Measurements from ENCODE around the gene PLAGL1. TPM values are rescaled to one million over a fixed set of nuclear protein-coding genes. Genes with fewer than 3 reads are reported as not detected.
A peak's percentile ranks its signal among the peaks of the same experiment; 100 is the strongest.
"Not testable (repeated sequence)": the region's sequence is repeated elsewhere in the genome, so short reads cannot be mapped to it uniquely, and the experiment has no call there.

Gene PLAGL1
- total RNA-seq, 1 donor from 2014 or later = 44.7 TPM

DNA sequence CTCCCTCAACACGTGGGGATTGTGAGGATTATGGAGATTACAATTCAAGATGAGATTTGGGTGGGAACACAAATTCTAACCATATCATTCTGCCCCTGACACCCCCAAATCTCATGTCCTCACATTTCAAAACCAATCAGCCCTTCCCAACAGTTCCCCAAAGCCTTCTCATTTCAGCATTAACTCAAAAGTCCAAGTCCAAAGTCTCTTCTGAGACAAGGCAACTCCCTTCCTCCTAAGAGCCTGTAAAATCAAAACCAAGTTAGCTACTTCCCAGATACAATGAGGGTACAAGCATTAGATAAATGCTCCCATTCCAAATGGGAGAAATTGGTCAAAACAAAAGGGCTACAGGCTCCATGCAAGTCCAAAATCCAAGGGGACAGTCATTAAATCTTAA lies 39.6 kb upstream of the PLAGL1 start:
- intact Hi-C loops (cut with DNase I) = no loop called here
- Histone ChIP-seq H3K4me3 (no peak overlapping the region), H3K27ac (no peak overlapping the region), H3K9me3 (no peaks in the 10 kb centered on the region), H3K27me3 (ENCODE audit: low read depth) (no peaks in the 10 kb centered on the region), H3K36me3 (no peaks in the 10 kb centered on the region), H3K4me1 (no peaks in the 10 kb centered on the region)
- ATAC-seq (no peak), DNase-seq (no peak)
- TF ChIP-seq, protein P1, sequence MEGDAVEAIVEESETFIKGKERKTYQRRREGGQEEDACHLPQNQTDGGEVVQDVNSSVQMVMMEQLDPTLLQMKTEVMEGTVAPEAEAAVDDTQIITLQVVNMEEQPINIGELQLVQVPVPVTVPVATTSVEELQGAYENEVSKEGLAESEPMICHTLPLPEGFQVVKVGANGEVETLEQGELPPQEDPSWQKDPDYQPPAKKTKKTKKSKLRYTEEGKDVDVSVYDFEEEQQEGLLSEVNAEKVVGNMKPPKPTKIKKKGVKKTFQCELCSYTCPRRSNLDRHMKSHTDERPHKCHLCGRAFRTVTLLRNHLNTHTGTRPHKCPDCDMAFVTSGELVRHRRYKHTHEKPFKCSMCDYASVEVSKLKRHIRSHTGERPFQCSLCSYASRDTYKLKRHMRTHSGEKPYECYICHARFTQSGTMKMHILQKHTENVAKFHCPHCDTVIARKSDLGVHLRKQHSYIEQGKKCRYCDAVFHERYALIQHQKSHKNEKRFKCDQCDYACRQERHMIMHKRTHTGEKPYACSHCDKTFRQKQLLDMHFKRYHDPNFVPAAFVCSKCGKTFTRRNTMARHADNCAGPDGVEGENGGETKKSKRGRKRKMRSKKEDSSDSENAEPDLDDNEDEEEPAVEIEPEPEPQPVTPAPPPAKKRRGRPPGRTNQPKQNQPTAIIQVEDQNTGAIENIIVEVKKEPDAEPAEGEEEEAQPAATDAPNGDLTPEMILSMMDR (IDR thresholded peaks at IDR 0.05) = no peak

DNA sequence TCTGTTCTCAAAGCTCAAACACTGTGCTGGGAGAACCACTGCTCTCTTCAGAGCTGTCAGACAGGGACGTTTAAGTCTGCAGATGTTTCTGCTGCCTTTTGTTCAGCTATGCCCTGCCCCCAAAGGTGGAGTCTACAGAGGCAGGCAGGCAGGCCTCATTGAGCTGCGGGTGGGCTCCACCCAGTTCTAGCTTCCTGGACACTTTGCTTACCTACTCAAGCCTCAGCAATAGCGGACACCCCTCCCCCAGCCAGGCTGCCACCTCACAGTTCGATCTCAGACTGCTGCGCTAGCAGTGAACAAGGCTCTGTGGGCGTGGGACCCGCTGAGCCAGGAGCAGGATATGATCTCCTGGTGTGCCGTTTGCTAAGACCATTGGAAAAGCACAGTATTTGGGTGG lies 38.6 kb upstream of the PLAGL1 start:
- H3K27ac ChIP-seq; DNase-seq; H3K4me1 ChIP-seq; H3K4me3 ChIP-seq; H3K36me3 ChIP-seq; intact Hi-C loops (cut with DNase I); H3K9me3 ChIP-seq; H3K27me3 ChIP-seq (ENCODE audit: low read depth); ATAC-seq: not testable (repeated sequence)

DNA sequence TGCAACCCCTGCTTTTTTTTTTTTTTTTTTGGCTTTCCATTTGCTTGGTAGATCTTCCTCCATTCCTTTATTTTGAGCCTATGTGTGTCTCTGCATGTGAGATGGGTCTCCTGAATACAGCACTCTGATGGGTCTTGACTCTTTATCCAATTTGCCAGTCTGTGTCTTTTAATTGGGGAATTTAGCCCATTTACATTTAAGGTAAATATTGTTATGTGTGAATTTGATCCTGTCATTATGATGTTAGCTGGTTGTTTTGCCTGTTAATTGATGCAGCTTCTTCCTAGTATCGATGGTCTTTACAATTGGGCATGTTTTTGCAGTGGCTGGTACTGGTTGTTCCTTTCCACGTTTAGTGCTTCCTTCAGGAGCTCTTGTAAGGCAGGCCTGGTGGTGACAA lies 36.9 kb upstream of the PLAGL1 start:
- intact Hi-C loops (cut with DNase I); H3K27me3 ChIP-seq (ENCODE audit: low read depth); H3K36me3 ChIP-seq; DNase-seq; ATAC-seq; H3K9me3 ChIP-seq; H3K4me1 ChIP-seq; H3K27ac ChIP-seq; H3K4me3 ChIP-seq: not testable (repeated sequence)

DNA sequence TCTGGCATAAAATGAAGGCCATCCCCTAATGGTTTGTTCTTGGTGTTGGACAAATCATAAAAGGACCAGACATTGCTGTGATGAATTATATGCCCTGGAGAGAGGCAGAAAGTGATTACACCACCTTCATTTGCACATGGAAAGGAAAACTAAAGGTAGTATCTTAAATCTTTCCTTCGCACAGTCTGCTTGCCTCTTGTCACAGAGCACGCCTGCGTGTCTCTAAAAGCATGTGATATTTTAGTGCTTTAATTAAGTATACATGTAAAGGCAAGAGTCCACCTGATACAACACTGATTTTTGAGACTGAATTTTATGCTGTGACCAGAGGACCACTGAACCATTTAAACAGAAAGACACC lies 28.8 kb upstream of the PLAGL1 start:
- H3K4me3 ChIP-seq = peak overlapping the region; percentile 49
- H3K9me3 ChIP-seq = no peaks in the 10 kb centered on the region
- H3K36me3 ChIP-seq = no peaks in the 10 kb centered on the region
- TF ChIP-seq, protein P1 (IDR thresholded peaks at IDR 0.05) = no peak
- intact Hi-C loops (cut with DNase I) = no loop called here
- peak in 1 of 2 donors; percentile 9 for ATAC-seq
- H3K4me1 ChIP-seq = peaks cover 14% of the 10 kb centered on the region
- no peaks in the 10 kb centered on the region for H3K27me3 ChIP-seq (ENCODE audit: low read depth)
- H3K27ac ChIP-seq = peak overlapping the region; percentile 78
- DNase-seq = no peak

DNA sequence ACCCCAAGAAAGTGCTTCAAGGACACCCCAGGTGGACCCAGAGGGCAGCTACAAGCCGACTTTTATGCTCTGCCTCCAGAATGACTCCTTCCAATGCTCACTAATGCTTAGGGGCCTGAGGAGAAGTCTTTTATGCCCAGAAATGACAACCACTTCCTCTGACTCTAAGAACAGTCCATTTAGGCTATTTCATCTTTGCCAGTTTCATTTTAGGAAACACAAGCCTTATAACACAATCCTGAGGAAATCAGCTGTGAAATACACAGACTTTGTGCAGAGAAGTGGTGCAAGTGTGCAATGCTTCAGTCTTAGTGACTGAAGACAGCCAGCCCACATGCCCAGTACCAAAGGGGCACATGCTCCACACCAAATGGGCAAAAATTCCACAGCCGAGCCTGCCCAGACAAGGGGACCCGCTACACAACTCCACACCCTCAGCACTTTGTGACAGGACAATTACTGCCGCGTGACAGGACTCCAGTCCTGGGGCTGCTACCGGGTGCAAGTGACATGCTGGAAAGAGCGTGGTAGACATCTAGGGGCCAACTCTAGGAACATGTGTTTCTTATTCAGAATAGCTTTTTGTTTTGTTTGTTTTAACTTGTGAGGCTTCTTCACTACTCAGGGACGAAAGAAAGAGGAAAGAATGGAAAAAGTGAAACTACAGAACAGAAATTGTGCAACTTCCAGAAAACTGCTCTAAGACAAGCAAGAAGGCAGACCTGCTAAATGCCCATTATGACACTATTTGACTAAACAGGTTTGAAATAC lies 28.2 kb upstream of the PLAGL1 start:
- Histone ChIP-seq H3K27me3 (ENCODE audit: low read depth) (no peaks in the 10 kb centered on the region), H3K27ac (peak overlapping the region; percentile 78), H3K36me3 (no peaks in the 10 kb centered on the region), H3K4me1 (peaks cover 14% of the 10 kb centered on the region), H3K9me3 (no peaks in the 10 kb centered on the region), H3K4me3 (peak overlapping the region; percentile 49)
- peak; percentile 55 for DNase-seq
- ATAC-seq = peak; percentile 74 to 83
- intact Hi-C loops (cut with DNase I) = no loop called here
- TF ChIP-seq, protein P1 (IDR thresholded peaks at IDR 0.05) = no peak

DNA sequence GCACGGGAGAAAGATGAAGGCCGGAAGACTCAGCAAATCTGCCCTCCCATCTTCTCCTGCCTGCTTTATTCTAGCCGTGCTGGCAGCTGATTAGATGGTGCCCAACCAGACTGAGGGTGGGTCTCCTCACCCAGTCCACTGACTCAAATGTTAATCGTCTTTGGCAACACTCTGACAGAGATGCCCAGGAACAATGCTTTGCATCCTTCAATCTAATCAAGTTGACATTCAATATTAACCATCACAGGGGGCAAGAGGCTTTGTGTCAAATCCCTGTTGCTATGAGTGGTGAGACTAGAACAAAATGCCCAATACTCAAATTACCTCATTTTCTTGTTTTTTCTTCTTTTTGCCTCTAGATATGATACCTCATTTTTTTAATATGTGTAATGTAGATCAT lies 27.4 kb upstream of the PLAGL1 start:
- Histone ChIP-seq H3K4me3 (no peak overlapping the region), H3K4me1 (peaks cover 14% of the 10 kb centered on the region), H3K9me3 (no peaks in the 10 kb centered on the region), H3K27me3 (ENCODE audit: low read depth) (no peaks in the 10 kb centered on the region), H3K27ac (peak overlapping the region; percentile 78), H3K36me3 (no peaks in the 10 kb centered on the region)
- TF ChIP-seq, protein P1 (IDR thresholded peaks at IDR 0.05) = no peak
- no peak for ATAC-seq
- intact Hi-C loops (cut with DNase I) = no loop called here
- DNase-seq = no peak

Data from lower lobe of right lung (tissue), 2 donors.